ENCODE data around the gene RNF31.

RNF31 gene

GRCh38 chr14:24159777-24160498 lies 12.6 kb downstream of the RNF31 start:
- DNase-seq (ENCODE audit: low spot score), result no peak

- DNase-seq (ENCODE audit: low spot score), result no peak
Observed at GRCh38 chr14:24160499-24160849, 13.2 kb downstream of the RNF31 start.

GRCh38 chr14:24160850-24161804 lies 13.8 kb downstream of the RNF31 start, which contains the start of gene IRF9:
TSS of gene IRF9 (plus strand) at chr14:24161265. CDS start at chr14:24162145, 880 bp downstream.
- peak; percentile 94 for DNase-seq (ENCODE audit: low spot score)

GRCh38 chr14:24162093-24162492 lies 14.8 kb downstream of the RNF31 start:
- DNase-seq (ENCODE audit: low spot score), result no peak

GRCh38 chr14:24164518-24164991 lies 17.3 kb downstream of the RNF31 start:
- DNase-seq (ENCODE audit: low spot score), result no peak

GRCh38 chr14:24165785-24166184 lies 18.5 kb downstream of the RNF31 start:
- no peak for DNase-seq (ENCODE audit: low spot score)

GRCh38 chr14:24167469-24168114 lies 20.3 kb downstream of the RNF31 start:
- DNase-seq (ENCODE audit: low spot score), result no peak

- peak; percentile 99 for DNase-seq (ENCODE audit: low spot score)
Observed at GRCh38 chr14:24171422-24172260, 24.3 kb downstream of the RNF31 start, which contains the start of gene REC8. TSS of gene REC8 (plus strand) at chr14:24172080. CDS start at chr14:24172553, 473 bp downstream.

GRCh38 chr14:24172261-24172860 lies 25.1 kb downstream of the RNF31 start:
- no peak for DNase-seq (ENCODE audit: low spot score)

GRCh38 chr14:24172871-24173281 lies 25.6 kb downstream of the RNF31 start:
- DNase-seq (ENCODE audit: low spot score), result no peak

- DNase-seq (ENCODE audit: low spot score), result no peak
Observed at GRCh38 chr14:24176599-24176998, 29.3 kb downstream of the RNF31 start.

- no peak for DNase-seq (ENCODE audit: low spot score)
Observed at GRCh38 chr14:24177041-24177825, 29.9 kb downstream of the RNF31 start.

- DNase-seq (ENCODE audit: low spot score), result no peak
Observed at GRCh38 chr14:24177891-24178290, 30.6 kb downstream of the RNF31 start.

GRCh38 chr14:24178399-24179178 lies 31.3 kb downstream of the RNF31 start:
- no peak for DNase-seq (ENCODE audit: low spot score)

- no peak for DNase-seq (ENCODE audit: low spot score)
Observed at GRCh38 chr14:24179294-24179960, 32.1 kb downstream of the RNF31 start.

- no peak for DNase-seq (ENCODE audit: low spot score)
Observed at GRCh38 chr14:24179961-24180796, 32.9 kb downstream of the RNF31 start.

- DNase-seq (ENCODE audit: low spot score), result no peak
Observed at GRCh38 chr14:24181371-24182077, 34.2 kb downstream of the RNF31 start.
